ENCODE measurements around the gene SRSF4.
"Not testable (repeated sequence)": the region's sequence is repeated elsewhere in the genome, so short reads cannot be mapped to it uniquely, and the experiment has no call there.

The SRSF4 gene

GRCh38 chr1:29162476-29163138 lies 19.1 kb downstream of the SRSF4 start:
- no peak for DNase-seq

DNA sequence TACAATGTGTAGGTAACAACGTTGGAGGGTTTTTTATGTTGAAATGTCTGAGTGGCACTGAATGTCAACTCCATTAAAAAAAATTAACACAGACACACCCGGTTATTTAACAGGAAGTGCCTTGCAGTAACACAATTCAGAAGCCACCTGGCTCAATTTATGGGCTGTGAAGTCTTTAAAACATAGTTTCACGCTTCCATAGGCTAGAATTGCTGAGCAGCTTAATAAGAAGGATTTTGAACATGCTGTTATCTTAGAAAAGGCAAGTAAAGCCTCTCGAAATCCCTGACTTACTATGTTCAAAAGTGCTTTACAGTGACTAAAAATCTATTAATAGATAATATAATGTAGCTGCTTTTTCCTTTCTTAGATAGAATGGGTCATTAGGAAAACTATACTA lies 19.7 kb downstream of the SRSF4 start:
- DNase-seq, result no peak

DNA sequence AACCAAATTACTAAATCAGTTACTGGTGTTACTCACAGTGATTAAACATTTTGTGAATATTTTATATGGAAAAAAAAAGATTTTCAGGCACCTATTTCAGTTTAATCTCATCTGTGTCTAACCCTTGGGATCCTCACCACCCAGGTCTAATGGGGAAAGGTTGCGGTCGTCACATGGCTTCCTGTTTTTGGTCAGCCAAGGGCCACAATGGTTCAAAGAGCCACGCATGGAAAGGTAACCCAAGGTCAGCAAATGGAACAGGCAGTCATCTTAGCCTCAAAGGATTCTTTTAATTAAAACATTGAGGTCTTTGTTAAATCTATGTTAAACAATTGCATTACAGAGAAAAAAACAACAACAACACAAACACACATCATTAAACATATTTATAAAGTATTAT lies 21.9 kb downstream of the SRSF4 start:
- no peak for DNase-seq

GRCh38 chr1:29157269-29157601 lies 24.5 kb downstream of the SRSF4 start:
- no peak for DNase-seq

DNA sequence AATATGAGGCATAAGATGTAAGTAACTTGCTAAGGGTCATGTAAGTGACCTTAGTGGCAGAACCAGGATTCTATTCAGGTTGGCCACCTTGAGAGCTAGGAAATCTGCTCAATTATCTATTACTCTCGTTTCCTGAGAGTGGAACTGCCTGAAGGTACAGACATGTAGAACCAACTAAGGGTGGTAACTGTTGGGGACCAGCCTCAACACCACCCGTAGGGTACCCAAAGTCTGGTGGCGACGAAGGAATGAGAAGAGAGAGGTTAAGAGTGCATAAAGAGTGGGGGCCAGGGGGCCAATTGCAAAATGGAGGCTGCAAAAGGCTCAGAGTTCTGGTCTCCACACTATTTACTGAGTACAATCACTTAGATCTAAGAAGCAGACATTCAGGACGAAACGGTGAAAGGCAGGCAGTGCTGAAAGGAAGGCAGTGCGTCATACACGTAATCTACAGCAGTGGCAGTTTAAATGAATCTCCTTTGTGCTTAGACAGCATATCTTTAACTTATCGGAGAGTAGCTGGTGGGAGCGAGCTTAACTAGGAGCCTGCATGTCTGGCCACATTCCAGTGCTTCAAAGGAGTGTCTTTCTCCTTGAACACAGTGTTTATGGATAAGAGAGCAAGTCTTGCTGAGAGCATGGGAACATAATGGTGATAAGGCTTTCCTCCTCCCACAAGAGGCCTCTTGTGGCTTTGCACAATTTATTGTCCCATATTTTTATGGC lies 25.0 kb downstream of the SRSF4 start:
- DNase-seq, result no peak

- no peak for DNase-seq
Observed at GRCh38 chr1:29152046-29152805, 29.5 kb downstream of the SRSF4 start.

DNA sequence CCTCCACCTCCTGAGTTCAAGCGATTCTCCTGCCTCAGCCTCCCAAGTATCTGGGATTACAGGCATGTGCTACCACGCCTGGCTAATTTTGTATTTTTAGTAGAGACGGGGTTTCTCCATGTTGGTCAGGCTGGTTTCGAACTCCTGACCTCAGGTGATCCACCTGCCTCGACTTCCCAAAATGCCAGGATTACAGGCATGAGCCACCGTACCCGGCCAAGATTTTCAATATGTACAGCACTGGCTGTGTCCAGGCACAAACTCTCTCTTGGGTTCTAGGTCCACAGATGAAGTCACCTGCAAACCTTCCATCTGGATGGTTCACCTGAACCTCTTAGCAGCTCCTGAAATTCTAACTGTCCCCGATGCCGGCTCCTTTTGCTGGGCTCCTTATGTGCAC lies 31.4 kb downstream of the SRSF4 start:
- not testable (repeated sequence) for DNase-seq

- no peak for DNase-seq
Observed at GRCh38 chr1:29148656-29149491, 32.8 kb downstream of the SRSF4 start.

DNA sequence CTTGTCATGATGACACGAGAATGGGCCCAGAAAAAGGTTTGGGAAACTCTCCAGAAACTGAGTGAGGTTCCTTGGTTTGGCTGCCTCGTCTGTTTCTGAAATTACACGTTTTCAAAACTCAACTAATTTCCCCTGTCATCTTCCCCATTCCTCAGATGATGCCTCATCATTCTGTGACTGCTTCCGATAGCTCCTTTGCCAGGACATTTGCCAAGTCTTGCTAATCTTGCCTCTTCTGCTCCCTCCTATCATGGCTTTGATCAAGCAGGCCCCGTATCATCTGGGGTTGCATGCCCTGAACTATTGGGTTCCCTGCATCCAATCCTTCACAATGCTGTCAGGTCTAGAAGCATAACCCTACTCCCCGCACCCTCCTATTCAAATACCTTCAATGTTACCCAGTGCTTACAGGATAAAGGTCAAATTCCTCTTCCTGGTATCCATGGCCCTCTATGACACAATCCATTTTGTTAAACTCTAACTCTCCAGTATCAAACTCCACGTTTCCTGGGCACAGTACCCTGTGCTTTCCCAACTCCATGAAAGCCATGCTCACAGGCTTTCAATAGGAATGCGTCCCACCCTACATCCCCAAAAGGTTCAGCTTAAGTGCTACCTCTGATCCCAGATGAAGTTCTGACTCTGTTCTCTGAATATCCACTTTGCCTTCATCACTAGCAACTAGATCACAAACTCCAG lies 35.8 kb downstream of the SRSF4 start:
- no peak for DNase-seq

DNA sequence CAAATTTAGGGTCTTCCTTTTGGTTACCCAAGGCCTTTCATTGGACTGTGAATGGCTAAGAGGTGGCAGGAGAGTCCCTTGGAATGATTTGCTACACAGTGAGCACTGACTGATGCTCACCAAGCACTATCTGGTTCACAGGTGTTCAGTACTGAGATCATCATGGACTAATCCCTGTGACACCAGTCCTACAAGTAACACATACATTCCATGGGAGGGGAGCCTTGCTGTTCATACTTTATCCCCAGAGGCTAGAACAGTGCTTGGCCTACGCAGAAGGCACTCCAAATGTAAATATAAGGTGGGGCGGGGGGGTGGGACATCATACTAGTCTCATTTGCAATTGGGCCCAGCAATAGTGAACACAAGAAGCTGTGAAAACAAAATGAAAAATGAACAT lies 37.5 kb downstream of the SRSF4 start:
- no peak for DNase-seq

DNA sequence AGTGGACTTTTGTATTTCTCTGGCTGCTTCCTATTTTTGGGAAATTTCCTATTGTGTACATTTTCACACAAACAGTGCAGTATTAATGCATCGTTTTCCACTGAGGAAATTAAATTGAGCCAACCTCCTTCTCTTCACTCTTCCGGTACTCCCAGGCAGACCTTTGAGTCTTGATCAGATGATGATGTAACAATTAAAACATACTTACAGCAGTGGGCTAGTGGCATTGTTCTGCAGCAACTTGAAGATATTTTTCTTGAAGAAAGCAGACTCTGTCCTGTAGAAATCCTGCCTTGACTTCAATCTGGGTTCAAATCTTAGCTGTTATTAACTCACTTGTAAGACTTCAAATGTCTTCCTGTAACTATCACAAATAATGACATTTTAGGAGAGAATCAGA lies 39.0 kb downstream of the SRSF4 start:
- DNase-seq, result no peak

GRCh38 chr1:29136391-29136915 lies 45.2 kb downstream of the SRSF4 start:
- DNase-seq, result no peak

DNA sequence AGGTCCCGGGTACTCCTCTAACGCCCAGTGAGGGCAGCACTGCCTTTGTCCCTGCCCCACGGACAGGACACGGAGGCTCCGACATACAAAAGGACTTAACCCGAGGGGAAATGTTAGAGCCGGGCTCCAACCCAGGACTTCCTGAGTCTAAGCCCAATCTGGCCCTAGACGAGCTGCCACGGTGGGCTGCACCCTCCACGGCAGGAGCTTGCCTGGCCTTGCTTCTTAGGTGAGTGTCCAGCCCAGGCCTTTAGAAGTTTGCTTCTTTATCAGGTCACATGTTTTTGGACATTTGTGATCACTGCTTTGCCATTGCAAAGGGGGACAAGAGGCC lies 47.0 kb downstream of the SRSF4 start:
- DNase-seq, result no peak

- DNase-seq, result no peak
Observed at GRCh38 chr1:29133861-29134694, 47.6 kb downstream of the SRSF4 start.

DNA sequence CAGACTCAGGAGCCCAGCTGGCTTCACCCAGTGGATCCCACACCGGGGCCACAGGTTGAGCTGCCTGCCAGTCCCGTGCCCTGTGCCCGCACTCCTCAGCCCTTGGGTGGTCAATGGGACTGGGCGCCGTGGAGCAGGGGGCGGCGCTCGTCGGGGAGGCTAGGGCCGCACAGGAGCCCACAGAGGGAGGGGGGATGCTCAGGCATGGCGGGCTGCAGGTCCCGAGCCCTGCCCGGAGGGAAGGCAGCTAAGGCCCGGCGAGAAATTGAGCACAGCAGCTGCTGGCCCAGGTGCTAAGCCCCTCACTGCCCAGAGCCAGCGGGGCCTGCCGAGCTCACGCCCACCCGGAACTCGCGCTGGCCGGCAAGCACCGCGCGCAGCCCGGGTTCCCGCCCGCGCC lies 50.6 kb downstream of the SRSF4 start:
- not testable (repeated sequence) for DNase-seq

- DNase-seq, result no peak
Observed at GRCh38 chr1:29129916-29130315, 51.8 kb downstream of the SRSF4 start.

GRCh38 chr1:29128739-29129138 lies 53.0 kb downstream of the SRSF4 start:
- DNase-seq, result no peak

GRCh38 chr1:29126198-29126597 lies 55.5 kb downstream of the SRSF4 start:
- DNase-seq, result no peak

DNA sequence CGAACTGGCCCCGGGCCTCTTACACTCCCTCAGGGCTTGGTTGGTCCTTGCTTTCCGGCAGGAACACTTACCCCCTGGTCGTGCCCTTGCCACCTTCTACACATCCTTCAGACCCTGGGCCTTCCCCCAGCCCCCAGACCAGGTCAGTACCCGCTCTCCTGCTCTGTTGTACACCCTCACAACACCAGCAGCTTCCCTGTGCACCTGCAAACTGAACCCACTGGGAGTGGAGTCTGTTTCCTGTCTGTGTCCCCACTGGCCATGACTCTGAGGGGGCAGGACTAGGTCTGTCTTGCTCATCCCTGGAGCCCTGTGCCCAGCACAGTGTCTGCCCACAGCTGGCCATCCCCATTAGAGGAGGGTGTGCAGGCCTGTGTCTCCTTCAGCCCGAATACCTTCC lies 55.9 kb downstream of the SRSF4 start:
- no peak for DNase-seq

- no peak for DNase-seq
Observed at GRCh38 chr1:29125237-29125641, 56.5 kb downstream of the SRSF4 start.
